T-cell (primary cell): Measurements from ENCODE around the gene TMEM38A. TPM values are rescaled to one million over a fixed set of nuclear protein-coding genes. Genes with fewer than 3 reads are reported as not detected.
"Not testable (repeated sequence)": the region's sequence is repeated elsewhere in the genome, so short reads cannot be mapped to it uniquely, and the experiment has no call there.

ENCODE experiments used
- ATAC-seq, 4 experiments: fragments of 200-7000 bp in 3 of 4; fragments of 150-1000 bp in 1 of 4; cut with Tn5 transposase; replicated peaks in 1 of 4; 1 replicate in 3 of 4; 2 replicates in 1 of 4; pipeline ENCODE4 v1.10.0; 2021; ENCODE audit warnings: moderate library complexity in 3 of 4, mild to moderate bottlenecking in 2 of 4, moderate number of reproducible peaks in 1 of 4
- CTCF ChIA-PET, 2 donors: fragments of 300-600 bp; sonication (Branson Sonifier 250); formaldehyde crosslinking; loops; one replicate each; lab custom pipeline; 2022; ENCODE audit warnings: antibody characterized with exemption in 2 of 2; lab: Charles Lee
- POLR2A ChIA-PET, 2 donors: fragments of 300-600 bp; sonication (Branson Sonifier 250); formaldehyde crosslinking; loops; one replicate each; lab custom pipeline; 2022; ENCODE audit warnings: antibody characterized with exemption in 2 of 2; lab: Charles Lee
- DNase-seq, 35 experiments: peaks; one replicate each; pipeline versions ENCODE4 v3.0.0 to v3.0.0-alpha.2; 2013 to 2023
- H3K27ac ChIP-seq: one replicate; pipeline ENCODE4 v1.5.1; 2013; ENCODE audit warnings: low read length
- H3K27me3 ChIP-seq, 2 experiments: replicated peaks in 1 of 2; 1 replicate in 1 of 2; 2 replicates in 1 of 2; pipeline versions ENCODE4 v1.6.1 to v1.7.0; 2013; ENCODE audit warnings: low read length in 1 of 2, mixed read lengths in 1 of 2; ENCODE audit not compliant: control insufficient read depth in 2 of 2, insufficient read depth in 2 of 2; ENCODE audit errors: extremely low read depth in 1 of 2
- H3K36me3 ChIP-seq, 2 donors: 1 replicate in 1 of 2; 2 replicates in 1 of 2; pipeline versions ENCODE4 v1.6.1 to v1.7.0; 2013; ENCODE audit warnings: low read length in 1 of 2; ENCODE audit not compliant: control insufficient read depth in 2 of 2, insufficient read depth in 1 of 2; ENCODE audit errors: extremely low read depth in 1 of 2
- H3K4me1 ChIP-seq, 2 experiments: 1 replicate in 1 of 2; 2 replicates in 1 of 2; pipeline versions ENCODE4 v1.6.1 to v1.7.0; 2013; ENCODE audit warnings: low read length in 2 of 2, mixed read lengths in 1 of 2; ENCODE audit not compliant: insufficient read depth in 2 of 2, control insufficient read depth in 1 of 2; ENCODE audit errors: extremely low read depth in 1 of 2
- H3K4me3 ChIP-seq, 2 donors: 1 replicate in 1 of 2; 2 replicates in 1 of 2; pipeline versions ENCODE4 v1.5.1 to v1.7.0; 2013; ENCODE audit warnings: mild to moderate bottlenecking in 2 of 2, low read length in 1 of 2, moderate library complexity in 1 of 2; ENCODE audit not compliant: control insufficient read depth in 1 of 2; ENCODE audit errors: extremely low read depth in 1 of 2
- H3K9me3 ChIP-seq: 2 replicates; pipeline ENCODE4 v1.7.0; 2013
- H3K27ac Mint-ChIP-seq, 2 donors: one replicate each; pipeline ENCODE4 v1.8.0; 2020 to 2021; ENCODE audit warnings: mild to moderate bottlenecking in 2 of 2, mixed read lengths in 2 of 2
- H3K27me3 Mint-ChIP-seq, 2 donors: one replicate each; pipeline ENCODE4 v1.8.0; 2021 to 2022; ENCODE audit warnings: mixed read lengths in 2 of 2
- H3K36me3 Mint-ChIP-seq: one replicate; pipeline ENCODE4 v1.8.0; 2021; ENCODE audit warnings: mixed read lengths
- H3K4me1 Mint-ChIP-seq, 3 donors: one replicate each; pipeline ENCODE4 v1.8.0; 2020 to 2022; ENCODE audit warnings: mixed read lengths in 3 of 3, mild to moderate bottlenecking in 1 of 3
- H3K4me3 Mint-ChIP-seq, 3 donors: one replicate each; pipeline ENCODE4 v1.8.0; 2020 to 2022; ENCODE audit warnings: mild to moderate bottlenecking in 3 of 3, mixed read lengths in 3 of 3, moderate library complexity in 3 of 3
- H3K9me3 Mint-ChIP-seq, 3 donors: one replicate each; pipeline ENCODE4 v1.8.0; 2020 to 2022; ENCODE audit warnings: mixed read lengths in 3 of 3
- WGBS: methylation state at CpG from one replicate; pipeline ENCODE4 v1.1.5; 2013; ENCODE audit warnings: missing lambda C conversion rate; ENCODE audit not compliant: insufficient coverage; 5-methylcytosine and 5-hydroxymethylcytosine counted together
- total RNA-seq, 35 experiments: library from RNA in 6 of 35; stranded (reverse) in 6 of 35; fragments of 120-200 nt in 1 of 35; gene quantifications; one replicate each; pipeline versions ENCODE4 v1.2.1 to v1.2.4 and lab custom pipeline; 2013 to 2026

TMEM38A gene
- total RNA-seq, 5 donors from 2014 or later (not counting 1 experiment from before 2014, with no cell fraction given) = 0.45 to 2.0 (median 0.77) TPM

GRCh38 chr19:16703677-16704076, 42.7 kb downstream of the TMEM38A start:
- H3K4me3 ChIP-seq = no peak overlapping the region
- H3K27me3 Mint-ChIP-seq = peaks cover 2 to 3% of the 10 kb centered on the region in 2 donors
- H3K4me1 ChIP-seq = no peaks in the 10 kb centered on the region
- WGBS = 80% methylated on average over 1 of the region's 4 CpGs
- no peaks in the 10 kb centered on the region for H3K36me3 Mint-ChIP-seq
- no peaks in the 10 kb centered on the region for H3K4me1 Mint-ChIP-seq
- no peaks in the 10 kb centered on the region for H3K9me3 Mint-ChIP-seq
- ChIA-PET CTCF (no interaction called here), POLR2A (no interaction called here)
- no peaks in the 10 kb centered on the region for H3K36me3 ChIP-seq
- DNase-seq (no peak), ATAC-seq (no peak)
- H3K9me3 ChIP-seq = no peaks in the 10 kb centered on the region
- no peak overlapping the region for H3K27ac Mint-ChIP-seq
- no peak overlapping the region for H3K4me3 Mint-ChIP-seq
- peaks cover 0 to 11% of the 10 kb centered on the region in 2 experiments for H3K27me3 ChIP-seq
- no peak overlapping the region for H3K27ac ChIP-seq

- H3K4me3 Mint-ChIP-seq, POLR2A ChIA-PET, H3K27ac Mint-ChIP-seq, ATAC-seq, DNase-seq, H3K9me3 Mint-ChIP-seq, H3K4me1 Mint-ChIP-seq, H3K36me3 Mint-ChIP-seq, H3K4me3 ChIP-seq, H3K4me1 ChIP-seq, H3K9me3 ChIP-seq, H3K36me3 ChIP-seq, H3K27ac ChIP-seq: not testable (repeated sequence)
- H3K27me3 ChIP-seq = peaks cover 0 to 21% of the 10 kb centered on the region in 2 experiments
- CTCF ChIA-PET = interaction anchor here in 1 of 2 donors (0.7 kb wide), 1 partner anchor 252 kb away, joined by 4 read pairs; no protein-coding TSS in a partner anchor
- H3K27me3 Mint-ChIP-seq = peaks cover 10 to 11% of the 10 kb centered on the region in 2 donors
These were observed 49.9 kb downstream of the TMEM38A start for GRCh38 chr19:16710870-16711269.

DNA sequence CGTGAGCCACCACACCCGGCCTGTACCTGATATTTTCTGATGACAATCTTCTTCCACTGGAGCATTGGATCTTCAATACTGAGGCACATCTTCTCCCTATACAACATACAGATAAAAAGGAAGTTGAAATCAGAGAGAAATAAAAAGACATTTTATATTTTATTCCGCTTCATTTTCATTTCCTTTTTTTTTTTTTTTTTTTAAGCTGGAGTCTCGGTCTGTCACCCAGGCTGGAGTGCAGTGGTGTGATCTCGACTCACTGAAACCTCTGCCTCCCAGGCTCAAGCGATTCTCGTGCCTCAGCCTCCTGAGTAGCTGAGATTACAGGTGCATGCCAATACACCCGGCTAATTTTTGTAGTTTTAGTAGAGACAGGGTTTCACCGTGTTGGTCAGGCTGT, 51.4 kb downstream of the TMEM38A start:
- H3K4me3 Mint-ChIP-seq, POLR2A ChIA-PET: not testable (repeated sequence)
- no CpG with 5 or more reads among the region's 9 CpGs for WGBS

DNA sequence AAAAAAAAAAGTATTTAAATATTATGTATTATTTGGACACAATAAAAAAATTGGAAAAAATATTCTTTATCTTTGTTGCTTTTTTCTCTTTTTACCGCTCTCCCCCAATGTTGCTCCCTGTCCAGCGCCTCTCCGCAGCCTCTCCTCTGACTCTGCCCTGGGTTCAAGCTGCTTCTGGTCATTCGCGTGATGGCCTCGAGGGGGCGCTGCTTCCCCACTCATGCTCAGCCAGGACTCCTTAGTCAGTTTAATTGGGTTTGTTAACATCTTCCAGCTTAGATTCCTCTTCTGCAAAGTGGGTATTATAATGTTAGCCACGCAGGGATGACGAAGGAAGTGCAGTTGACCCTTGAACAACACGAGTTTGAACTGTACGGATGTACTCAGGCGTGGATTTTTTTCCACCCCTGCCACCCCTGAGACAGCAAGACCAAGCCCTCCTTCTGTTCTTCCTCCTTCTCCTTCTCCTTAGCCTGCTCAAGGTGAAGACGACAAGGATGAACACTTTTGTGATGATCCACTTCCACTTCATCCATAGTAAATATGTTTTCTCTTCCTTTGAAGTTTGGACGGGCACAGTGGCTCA, 53.9 kb downstream of the TMEM38A start:
- DNase-seq = peak in 28 of 35 experiments; percentile 5 to 59 (median 21)
- H3K9me3 ChIP-seq = no peaks in the 10 kb centered on the region
- no peaks in the 10 kb centered on the region for H3K36me3 ChIP-seq
- Mint-ChIP-seq H3K27me3 (peaks cover 7 to 9% of the 10 kb centered on the region in 2 donors), H3K36me3 (no peaks in the 10 kb centered on the region), H3K4me3 (no peak overlapping the region), H3K9me3 (no peaks in the 10 kb centered on the region), H3K4me1 (peaks cover 0 to 6% (median 3%) of the 10 kb centered on the region in 3 donors), H3K27ac (peak overlapping the region in 1 of 2 donors; percentile 55)
- 40% methylated on average over 2 of the region's 14 CpGs for WGBS
- no peak overlapping the region for H3K4me3 ChIP-seq
- no peak overlapping the region for H3K27ac ChIP-seq
- peaks cover 0 to 14% of the 10 kb centered on the region in 2 experiments for H3K27me3 ChIP-seq
- ATAC-seq = no peak
- ChIA-PET POLR2A (no interaction called here), CTCF (interaction anchor here (0.7 kb wide), 2 partner anchors 14 to 716 kb away, joined by 3 to 7 read pairs; no protein-coding TSS in a partner anchor)
- H3K4me1 ChIP-seq = peaks cover 0 to 6% of the 10 kb centered on the region in 2 experiments

More for the DNA sequence above, 51.4 kb downstream of the TMEM38A start:
- H3K4me1 ChIP-seq, H3K27ac Mint-ChIP-seq, DNase-seq, H3K9me3 Mint-ChIP-seq, H3K27ac ChIP-seq, H3K9me3 ChIP-seq, H3K36me3 ChIP-seq, H3K27me3 Mint-ChIP-seq, H3K4me1 Mint-ChIP-seq, ATAC-seq, H3K4me3 ChIP-seq, H3K36me3 Mint-ChIP-seq: not testable (repeated sequence)
- peaks cover 0 to 18% of the 10 kb centered on the region in 2 experiments for H3K27me3 ChIP-seq
- CTCF ChIA-PET = interaction anchor here in 1 of 2 donors (0.6 to 0.7 kb wide), 3 partner anchors 10 to 124 kb away, joined by 5 to 7 read pairs (median 6); no protein-coding TSS in a partner anchor

- no peak overlapping the region for H3K27ac Mint-ChIP-seq
- 60% methylated on average over 2 of the region's 3 CpGs for WGBS
- Histone ChIP-seq H3K36me3 (no peaks in the 10 kb centered on the region), H3K4me1 (peaks cover 0 to 7% of the 10 kb centered on the region in 2 experiments), H3K27ac (no peak overlapping the region), H3K9me3 (no peaks in the 10 kb centered on the region), H3K4me3 (no peak overlapping the region), H3K27me3 (peaks cover 0 to 12% of the 10 kb centered on the region in 2 experiments)
- CTCF ChIA-PET = interaction anchor here in 1 of 2 donors (0.6 kb wide), 2 partner anchors 915 to 1714 kb away, joined by 3 read pairs; no protein-coding TSS in a partner anchor
- POLR2A ChIA-PET = no interaction called here
- H3K36me3 Mint-ChIP-seq = no peaks in the 10 kb centered on the region
- ATAC-seq (no peak), DNase-seq (no peak)
- H3K27me3 Mint-ChIP-seq = peaks cover 7 to 9% of the 10 kb centered on the region in 2 donors
- H3K4me1 Mint-ChIP-seq = peaks cover 0 to 6% (median 3%) of the 10 kb centered on the region in 3 donors
- H3K9me3 Mint-ChIP-seq = no peaks in the 10 kb centered on the region
- no peak overlapping the region for H3K4me3 Mint-ChIP-seq
These were observed 54.7 kb downstream of the TMEM38A start for GRCh38 chr19:16715611-16716010.

DNA sequence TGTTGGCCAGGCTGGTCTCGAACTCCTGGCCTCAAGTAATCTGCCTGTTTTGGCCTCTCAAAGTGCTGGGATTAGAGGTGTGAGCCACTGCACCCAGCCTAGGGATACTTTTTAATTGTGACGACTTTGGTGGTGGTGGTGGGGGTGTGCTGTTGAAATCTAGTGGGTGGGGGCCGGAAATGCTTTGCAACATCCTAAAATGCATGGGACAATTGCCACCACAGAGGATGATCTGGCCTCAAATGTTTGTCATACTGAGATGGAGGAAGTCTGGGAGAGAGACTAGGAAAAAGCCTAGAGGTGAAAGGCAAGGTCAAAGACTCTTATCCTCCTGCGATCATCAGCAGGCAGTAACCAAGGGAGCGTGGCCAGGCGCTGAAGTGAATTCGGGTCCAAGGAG, 60.1 kb downstream of the TMEM38A start:
- H3K4me3 ChIP-seq = no peak overlapping the region
- no peak for ATAC-seq
- CTCF ChIA-PET = no interaction called here
- Mint-ChIP-seq H3K4me3 (no peak overlapping the region), H3K27ac (no peak overlapping the region), H3K4me1 (peaks cover 0 to 3% (median 0%) of the 10 kb centered on the region in 3 donors), H3K36me3 (no peaks in the 10 kb centered on the region), H3K27me3 (peaks cover 2 to 3% of the 10 kb centered on the region in 2 donors), H3K9me3 (no peaks in the 10 kb centered on the region)
- no peaks in the 10 kb centered on the region for H3K9me3 ChIP-seq
- 64% methylated on average over 7 of the region's 7 CpGs for WGBS
- peaks cover 0 to 7% of the 10 kb centered on the region in 2 experiments for H3K4me1 ChIP-seq
- H3K36me3 ChIP-seq = no peaks in the 10 kb centered on the region
- POLR2A ChIA-PET = no interaction called here
- H3K27me3 ChIP-seq = peaks cover 0 to 5% of the 10 kb centered on the region in 2 experiments
- no peak overlapping the region for H3K27ac ChIP-seq
- no peak for DNase-seq
